Measurements from ENCODE around the gene ABI2.
"Not testable (repeated sequence)": the region's sequence is repeated elsewhere in the genome, so short reads cannot be mapped to it uniquely, and the experiment has no call there.

ABI2 gene

GRCh38 chr2:203360833-203361430, 32.7 kb downstream of the ABI2 start:
- DNase-seq: no peak

- no peak for DNase-seq
Measured at GRCh38 chr2:203361495-203361894, 33.3 kb downstream of the ABI2 start.

DNA sequence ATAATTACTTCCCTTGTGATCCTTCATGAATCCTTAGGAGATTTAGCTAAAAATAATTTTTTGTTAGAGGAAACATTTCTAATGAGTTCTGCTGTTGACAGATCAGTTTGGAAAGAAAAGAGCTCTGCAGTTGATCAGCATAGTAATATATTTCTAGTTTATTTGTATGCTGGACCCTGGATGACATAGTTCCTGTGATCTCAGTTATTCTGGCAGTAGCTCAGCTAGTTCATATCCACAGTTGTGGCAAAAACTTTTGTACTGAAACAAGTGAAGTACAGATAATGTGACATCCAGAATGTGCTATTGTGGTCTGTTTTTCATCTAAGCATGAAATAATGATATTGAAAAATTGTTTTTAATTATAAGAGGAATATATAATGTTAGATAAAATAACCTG, 33.7 kb downstream of the ABI2 start:
- DNase-seq: no peak

- no peak for DNase-seq
Measured at GRCh38 chr2:203366639-203367466, 38.7 kb downstream of the ABI2 start.

- DNase-seq: not testable (repeated sequence)
Measured at GRCh38 chr2:203372706-203373105, 44.5 kb downstream of the ABI2 start.

DNA sequence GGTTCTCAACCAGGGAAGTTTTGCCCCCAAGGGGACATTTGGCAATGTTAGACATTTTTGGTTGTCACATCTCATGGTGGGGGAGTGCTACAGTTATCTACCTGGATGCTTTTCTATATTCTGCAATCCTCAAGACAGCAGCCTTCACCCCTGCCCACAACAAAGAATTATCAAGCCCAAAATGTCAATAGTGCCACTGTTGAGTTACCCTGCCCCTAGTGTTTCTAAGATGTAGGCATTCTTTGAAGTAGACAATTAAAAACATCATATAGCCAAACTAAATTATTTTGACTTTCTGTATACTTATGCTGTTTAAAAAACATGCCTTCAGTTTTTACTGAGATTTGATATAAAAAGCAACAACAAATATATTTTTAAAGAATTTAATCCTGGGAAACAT, 48.0 kb downstream of the ABI2 start:
- DNase-seq: no peak

- no peak for DNase-seq
Measured at GRCh38 chr2:203379156-203379555, 51.0 kb downstream of the ABI2 start.

DNA sequence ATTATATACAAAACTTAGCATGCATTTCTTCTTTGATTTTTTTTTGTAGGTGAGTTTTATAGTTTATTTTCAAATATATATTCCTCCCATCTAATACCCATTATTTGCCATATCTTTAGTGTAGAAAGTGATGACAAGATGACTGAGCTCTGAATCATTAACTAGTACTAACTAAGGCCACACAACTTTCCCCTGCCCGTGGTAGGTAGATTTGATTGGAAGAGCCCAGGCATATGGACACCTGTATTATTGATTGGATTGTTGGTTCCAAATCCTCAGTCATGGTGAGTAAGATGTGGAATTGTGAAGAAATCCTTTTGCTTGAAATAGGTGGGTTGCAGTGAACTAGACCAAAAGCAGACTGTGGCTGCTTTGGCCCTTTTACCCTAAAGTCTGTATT, 54.8 kb downstream of the ABI2 start:
- no peak for DNase-seq

DNA sequence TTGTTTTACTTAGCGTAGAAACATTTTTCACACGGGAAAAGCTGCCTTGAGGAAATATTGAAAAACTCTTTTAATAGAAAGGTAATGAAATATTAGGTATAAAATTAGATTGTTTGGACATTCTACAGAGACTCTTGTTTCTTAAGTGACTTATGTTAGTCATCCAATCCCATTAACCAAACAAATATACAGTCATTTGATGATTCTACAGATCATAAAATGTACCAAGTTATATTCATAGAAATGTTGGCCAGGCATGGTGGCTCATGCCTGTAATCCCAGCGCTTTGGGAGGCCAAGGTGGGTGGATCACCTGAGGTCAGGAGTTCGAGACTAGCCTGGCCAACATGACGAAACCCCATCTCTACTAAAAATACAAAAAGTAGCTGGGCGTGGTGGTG, 60.0 kb downstream of the ABI2 start:
- not testable (repeated sequence) for DNase-seq

DNA sequence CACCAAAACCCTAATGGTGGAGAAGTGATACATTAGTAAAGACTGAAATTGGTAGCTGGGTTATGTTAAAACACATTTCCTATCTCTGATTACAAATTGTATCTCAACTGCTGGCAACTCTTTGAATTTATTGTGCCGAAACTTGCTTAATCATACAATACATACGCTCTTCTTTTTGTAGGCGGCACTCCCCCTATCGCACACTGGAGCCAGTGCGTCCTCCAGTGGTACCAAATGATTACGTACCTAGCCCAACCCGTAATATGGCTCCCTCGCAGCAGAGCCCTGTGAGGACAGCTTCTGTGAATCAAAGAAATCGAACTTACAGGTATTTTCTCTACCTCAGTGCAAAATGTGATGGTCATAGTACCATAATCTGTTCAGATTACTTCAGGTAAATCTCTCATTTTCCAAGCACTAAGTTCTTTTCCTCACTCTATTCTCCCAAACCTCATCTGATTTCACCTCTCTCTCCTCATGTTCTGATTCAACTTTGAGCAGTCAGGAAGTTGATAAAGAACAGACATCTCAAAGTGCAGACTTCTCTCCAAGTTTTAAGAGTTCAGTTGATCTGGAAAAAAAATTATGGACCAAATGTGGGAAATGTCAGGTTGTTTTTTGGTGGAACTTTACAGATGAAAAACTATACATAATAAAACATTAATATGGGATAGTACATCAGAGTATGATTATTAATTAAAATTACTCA, 66.5 kb downstream of the ABI2 start:
- no peak for DNase-seq

GRCh38 chr2:203395858-203396257, 67.7 kb downstream of the ABI2 start:
- DNase-seq: no peak

DNA sequence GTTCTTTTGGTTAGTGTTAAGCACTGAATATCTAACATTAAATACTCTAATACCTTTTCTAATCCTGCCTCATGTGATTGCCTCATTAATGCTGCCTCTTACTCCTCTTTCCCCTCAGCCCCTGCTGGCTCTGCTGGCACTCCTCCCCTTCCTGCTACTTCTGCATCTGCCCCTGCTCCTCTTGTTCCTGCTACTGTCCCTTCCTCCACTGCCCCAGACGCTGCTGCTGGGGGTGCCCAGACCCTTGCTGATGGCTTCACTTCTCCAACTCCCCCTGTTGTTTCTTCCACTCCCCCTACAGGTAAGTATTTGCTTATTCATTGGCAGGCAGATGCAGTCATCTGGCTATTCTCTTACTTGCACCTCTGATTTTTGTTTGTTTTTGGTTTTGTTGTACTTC, 68.5 kb downstream of the ABI2 start:
- no peak for DNase-seq

DNA sequence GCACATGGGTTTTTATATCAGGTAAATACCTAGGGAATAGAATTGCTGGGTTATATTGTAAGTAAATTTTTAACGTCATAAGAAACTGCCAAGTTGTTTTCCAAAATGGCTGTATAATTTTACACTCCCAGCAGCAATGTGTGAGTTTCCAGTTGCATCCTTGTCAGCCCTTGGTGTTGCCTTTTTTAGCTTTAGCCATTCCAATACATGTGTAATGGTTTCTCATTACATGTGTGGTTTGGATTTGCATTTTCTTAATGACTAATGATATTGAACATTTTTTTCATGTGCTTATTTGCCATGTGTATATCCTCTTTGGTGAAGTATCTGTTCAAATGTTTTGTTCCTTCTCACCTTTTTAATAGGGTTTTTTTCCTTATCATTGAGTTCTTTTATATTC, 70.8 kb downstream of the ABI2 start:
- no peak for DNase-seq

DNA sequence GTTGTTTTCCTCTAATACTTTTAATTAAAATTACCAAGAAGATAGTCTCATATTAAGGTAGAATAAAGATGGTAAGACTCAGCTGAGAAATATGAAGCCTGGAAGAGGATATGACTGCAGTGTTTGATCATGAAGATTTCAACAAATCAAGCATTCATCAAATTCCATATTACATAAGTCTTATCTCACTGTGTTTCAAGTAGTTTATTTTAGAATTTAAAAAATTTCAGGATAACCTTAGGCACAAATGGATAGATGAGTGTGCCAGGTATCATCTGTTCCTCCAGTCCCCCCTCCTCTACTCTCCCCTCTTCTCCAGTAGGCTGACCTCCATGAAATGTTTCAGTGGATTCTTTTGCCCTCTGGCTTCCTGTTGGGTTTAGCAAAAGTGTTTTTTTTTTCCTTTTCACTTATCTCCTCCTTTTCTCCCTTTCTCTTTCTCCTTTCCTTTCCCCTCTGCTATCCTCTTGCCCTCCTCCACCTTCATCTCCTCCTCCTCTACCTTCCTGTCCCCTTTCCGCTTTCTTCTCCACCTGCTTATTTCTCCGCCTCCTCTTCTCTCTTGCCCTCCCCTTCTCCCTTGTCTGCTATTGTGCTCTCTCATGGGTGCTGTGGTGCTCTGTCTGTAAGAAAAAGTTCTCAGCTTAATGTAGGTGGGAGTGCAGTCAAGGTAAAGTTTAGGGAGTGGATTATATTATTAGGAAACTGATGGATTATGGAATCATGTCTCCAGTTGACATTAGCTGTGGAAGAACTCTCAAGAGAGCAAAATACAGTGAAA, 72.8 kb downstream of the ABI2 start:
- no peak for DNase-seq

DNA sequence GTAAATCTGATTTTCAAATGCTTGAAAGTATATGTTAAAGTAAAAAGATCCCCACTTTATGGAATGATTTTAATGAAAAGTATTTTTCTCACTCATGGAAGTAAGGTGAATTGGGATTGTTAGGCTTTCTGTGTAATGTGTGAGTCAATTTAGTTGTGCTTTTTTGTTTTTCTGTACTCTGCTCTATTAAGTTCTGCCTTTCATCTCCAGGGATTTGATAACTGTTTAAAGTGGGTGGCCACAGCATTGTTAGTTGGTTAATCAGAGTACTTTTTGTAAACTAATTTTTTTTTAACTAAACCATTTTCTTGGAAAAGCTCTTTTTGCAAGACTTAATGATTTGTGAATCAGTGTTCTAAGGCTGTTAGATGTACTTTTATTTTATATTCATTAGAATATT, 76.8 kb downstream of the ABI2 start:
- no peak for DNase-seq

DNA sequence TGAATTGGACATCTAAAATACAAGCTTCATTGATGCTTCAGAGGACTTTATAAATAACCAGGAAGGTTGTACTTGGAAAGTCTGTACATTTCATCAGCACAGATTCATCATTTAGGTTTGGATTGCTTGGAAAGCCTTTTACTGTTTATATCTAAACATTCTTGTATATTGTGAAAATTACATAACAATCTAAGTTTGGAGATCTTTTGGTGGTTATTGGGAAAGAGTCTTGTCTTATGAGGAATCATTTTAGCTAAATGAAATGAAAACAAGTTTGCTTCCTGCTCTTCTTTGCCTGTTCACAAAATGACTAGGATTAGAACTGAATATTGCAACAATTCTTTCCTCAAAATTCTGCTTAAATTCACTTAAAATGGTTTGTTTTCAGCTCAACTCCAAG, 79.3 kb downstream of the ABI2 start:
- no peak for DNase-seq

DNA sequence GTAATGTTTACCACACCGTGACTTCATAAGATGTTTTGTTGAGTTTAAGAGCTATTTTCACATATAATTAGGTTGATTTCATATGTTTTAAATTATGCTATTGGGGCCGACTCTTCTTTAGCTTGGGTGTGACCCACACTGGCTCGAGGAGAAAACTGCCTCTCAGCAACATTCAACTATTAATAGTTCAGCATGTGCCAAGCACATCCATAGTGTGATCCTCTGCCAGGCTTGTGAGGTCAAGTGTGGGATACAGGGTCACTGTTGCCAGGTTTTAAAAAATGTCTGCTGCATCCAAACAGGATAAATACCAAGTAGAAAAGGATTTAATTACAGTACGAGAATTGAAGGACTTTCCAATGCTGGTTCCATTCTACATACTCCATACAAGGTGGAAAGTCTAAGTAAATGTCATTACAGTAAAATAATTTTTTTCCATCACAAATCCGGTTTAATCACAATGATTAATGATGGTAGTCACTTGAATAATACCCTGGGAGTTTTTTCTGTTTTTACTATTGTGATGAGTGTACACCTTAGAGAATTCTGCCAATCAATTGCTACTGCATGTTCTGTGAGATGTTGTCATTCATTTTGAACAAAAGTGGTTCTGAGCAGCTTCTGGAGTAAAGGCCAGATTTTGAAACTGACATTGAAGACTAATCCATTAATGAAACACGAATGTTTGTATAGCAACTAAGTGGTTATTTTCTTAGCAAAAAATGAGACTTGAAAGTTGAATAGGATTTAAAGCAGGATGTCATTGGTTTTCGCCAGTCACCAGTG, 84.5 kb downstream of the ABI2 start:
- no peak for DNase-seq

DNA sequence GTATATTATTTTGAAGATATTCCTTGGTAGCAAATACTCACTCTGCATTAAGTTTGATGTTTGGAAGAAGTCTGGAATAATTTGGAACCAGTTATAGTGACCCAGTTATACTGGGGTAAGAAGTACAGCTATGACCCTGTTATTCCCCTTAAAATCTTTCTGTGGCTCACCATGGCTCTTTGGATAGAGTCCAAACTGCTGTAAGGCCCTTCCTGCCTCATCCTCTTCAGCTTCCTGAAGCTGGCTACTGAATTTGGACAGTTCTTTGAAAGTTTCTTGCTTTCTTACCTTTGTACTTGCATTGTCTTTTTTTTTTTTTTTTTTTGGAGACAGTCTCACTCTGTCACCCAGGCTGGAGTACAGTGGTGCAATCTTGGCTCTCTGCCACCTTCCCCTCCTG, 85.6 kb downstream of the ABI2 start:
- DNase-seq: no peak

DNA sequence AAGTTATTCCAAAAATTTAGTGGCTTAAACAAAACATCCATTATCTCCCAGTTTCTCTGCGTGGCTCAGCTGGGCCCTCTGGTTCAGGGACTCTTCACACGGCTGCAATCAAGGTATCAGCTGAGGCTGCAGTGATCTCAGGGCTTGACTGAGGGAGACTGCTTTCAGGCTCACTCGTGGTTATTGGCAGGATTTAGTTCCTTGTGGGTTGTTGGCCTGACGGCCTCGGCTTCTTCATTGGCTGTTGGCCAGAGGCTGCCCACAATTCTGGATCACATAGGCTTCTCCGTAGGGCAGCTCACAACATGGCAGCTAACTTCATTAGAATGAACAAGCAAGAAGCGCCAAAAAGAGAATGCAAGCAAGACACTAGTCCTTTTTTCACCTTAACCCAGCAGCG, 90.1 kb downstream of the ABI2 start:
- no peak for DNase-seq

DNA sequence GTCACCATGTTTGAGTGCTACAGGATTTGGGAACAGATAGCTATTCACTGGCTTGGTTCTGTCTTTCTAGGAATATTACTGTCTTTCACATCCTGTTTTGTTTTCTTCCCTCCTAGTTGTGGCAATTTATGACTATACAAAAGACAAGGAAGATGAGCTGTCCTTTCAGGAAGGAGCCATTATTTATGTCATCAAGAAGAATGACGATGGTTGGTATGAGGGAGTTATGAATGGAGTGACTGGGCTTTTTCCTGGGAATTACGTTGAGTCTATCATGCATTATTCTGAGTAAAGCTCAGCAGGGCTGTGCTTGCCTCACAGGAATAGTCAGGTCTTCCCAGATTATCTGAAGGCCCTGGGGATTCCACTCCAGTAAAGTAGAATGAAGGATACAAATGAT, 98.9 kb downstream of the ABI2 start:
- no peak for DNase-seq

DNA sequence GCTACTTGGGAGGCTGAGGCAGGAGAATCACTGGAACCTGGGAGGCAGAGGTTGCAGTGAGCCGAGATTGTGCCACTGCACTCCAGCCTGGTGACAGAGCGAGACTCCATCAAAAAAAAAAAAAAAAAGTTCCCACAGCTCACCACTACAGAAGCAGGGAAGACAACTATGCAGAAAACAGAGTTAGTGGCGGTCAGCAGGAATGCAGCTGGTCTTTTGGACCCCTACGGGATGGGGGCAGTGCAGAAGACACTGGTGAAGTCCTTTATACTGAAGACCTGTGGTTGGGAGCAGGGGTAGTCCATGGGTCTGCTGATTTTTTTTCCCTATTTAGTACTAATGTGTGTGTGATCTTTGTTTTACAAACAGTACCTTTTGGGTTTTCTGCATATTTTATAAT, 101.4 kb downstream of the ABI2 start:
- DNase-seq: not testable (repeated sequence)

GRCh38 chr2:203431391-203432185, 103.4 kb downstream of the ABI2 start:
- DNase-seq: no peak
